GM21529 (cell line): Measurements from ENCODE around the gene REEP1.

Experiments used
- ATAC-seq: cut with Tn5 transposase; IDR thresholded peaks from one replicate; pipeline ENCODE4 v1.9.1; 2021; ENCODE audit not compliant: unreplicated experiment

REEP1 gene, protein sequence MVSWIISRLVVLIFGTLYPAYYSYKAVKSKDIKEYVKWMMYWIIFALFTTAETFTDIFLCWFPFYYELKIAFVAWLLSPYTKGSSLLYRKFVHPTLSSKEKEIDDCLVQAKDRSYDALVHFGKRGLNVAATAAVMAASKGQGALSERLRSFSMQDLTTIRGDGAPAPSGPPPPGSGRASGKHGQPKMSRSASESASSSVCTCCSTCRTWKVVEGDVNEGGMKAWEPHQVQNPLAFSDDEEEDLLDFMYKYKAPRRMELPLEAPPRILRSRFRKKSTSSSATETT

DNA sequence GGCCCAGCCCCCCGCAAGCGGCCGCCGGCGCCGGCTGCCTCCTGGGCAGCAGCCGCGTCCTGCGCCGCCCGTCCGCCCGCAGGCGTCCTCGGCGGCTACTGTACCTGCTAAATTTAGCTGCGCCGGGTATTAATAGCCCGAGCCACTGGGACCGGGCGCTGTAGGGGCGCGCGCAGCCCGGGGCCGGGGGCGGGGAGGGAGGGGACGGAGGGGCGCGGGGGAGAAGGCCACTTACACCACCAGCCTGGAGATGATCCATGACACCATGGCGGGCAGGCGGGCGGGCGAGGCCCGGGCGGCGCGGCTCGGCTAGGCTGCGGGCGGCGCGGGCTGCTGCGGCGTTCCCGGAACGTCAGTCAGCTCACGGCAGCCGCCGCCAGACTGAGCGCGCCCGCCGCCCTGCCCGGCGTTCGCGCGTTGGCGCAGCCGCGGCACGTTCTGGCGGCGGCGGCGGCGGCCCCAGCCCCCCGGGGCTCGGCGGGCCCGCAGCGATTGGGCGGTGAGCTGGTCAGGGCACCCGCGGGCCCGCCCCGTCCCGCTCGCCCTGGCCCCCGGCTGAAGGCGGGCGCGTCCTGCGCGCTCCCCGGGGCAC, at the start of gene REEP1:
TSS of gene REEP1 (minus strand) at position 383 of the 592 bp plus-strand sequence. CDS start at position 267, 116 bp downstream.
- ATAC-seq = no peak

DNA sequence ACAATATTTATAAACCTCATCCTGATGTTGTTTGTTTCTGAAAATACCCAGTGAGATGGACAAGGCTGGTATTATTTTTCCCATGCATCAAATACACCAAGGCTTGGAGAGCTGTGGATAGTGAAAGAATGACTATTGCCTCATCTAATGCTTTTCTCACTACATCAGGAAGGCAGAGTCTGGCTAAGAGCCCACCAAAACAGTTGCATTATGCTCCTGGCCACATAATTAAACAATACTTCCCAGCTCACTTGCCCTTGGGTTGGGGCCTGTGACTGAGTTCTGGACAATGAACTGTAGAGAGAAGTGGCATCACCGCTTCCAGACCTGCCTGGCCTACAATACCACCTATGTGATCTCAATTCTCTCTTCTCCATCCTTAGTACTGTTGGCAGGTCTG, 46.4 kb upstream of the REEP1 start:
- no peak for ATAC-seq

- no peak for ATAC-seq
These were observed 45.3 kb upstream of the REEP1 start for GRCh38 chr2:86382698-86383097.

DNA sequence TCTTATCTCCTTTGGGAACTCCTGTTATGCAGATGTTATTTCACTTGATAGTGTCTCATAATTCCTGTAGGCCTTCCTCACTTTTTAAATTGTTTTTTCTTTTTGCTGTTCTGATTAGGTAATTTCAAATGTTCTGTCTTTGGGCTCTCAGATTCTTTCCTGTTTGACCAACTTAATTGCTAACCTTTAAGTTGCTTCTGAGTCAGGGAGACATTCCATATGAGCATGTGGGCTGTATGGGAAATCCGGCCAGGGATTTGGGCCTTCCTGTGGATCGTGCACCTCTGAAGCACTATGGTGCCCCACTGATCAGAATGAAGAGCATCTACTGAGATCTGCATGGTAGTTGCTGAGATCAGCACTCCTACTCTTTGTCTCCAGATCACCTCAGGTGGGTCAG, 44.7 kb upstream of the REEP1 start:
- no peak for ATAC-seq

DNA sequence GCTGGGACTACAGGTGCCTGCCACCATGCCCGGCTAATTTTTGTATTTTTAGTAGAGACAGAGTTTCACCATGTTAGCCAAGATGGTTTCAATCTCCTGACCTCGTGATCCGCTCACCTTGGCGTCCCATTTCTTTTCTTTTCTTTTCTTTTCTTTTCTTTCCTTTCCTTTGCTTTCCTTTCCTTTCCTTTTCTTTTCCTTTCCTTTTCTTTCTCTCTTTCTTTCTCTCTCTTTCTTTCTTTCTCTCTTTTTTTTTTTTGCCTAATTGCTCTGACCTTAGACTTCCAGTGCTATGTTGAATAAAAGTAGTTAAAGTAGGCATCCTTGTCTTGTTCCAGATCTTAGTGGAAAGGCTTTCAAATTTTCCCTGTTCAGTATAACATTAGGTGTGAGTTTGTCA, 41.0 kb upstream of the REEP1 start:
- no peak for ATAC-seq

GRCh38 chr2:86375623-86376022, 38.2 kb upstream of the REEP1 start:
- ATAC-seq = no peak

DNA sequence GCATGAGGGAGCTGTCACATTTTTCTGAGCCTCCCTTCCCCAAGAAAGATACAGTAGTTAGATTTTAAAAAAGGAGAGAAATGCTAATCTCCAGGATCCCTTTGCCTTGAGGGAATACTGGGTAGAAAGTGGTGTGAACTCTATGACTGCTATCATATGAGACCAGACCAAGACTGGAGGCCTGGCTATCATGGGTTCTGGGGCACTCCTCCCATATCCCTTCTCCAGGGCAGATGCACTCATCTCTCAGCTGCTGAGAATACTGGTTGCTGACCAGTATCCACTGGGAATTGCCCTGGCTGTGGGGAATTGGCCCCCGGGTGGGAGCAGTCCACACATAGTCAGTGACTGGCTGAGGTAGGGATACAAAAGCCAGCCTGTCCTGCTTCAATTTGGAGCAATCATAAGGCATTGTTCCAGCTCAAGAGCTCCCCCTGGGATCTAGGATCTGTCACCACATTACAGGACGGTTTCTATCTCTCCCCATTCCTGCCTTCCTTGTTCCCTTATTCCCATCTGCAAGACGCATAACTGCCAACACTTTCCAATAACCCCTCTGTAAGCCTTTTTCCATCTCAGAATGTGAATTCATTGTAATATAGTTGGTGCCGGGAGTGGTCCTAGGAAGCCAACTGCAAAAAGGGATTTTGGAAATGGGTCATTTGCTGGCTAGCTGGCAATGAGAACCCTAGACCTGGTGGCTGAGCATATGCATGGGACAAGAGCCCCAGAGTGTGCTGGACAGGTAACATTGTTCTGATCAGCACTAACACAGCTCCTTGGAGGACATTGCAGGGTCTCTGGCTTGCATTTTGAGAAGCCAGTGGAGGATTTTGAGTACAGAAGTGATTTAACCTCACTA, 35.4 kb upstream of the REEP1 start:
- ATAC-seq = no peak

DNA sequence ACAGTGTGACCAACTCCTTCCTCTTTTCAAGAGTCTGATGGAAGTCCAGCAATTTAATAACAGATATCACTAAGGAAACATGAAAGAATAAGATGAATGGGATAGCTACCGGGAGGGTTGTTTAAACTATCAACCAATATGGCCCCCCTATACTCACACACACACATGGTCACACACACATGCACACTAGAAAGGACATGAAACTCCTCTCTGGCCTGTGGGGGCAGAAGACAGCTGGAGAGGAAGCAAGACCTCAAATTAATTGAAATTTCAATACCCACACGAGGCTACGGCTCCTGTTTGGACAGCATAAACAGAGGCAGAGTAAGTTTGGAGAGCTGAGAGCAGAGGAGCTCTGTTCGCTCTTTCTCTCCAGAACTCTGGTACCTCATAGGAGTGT, 34.7 kb upstream of the REEP1 start:
- no peak for ATAC-seq

GRCh38 chr2:86371527-86371926, 34.1 kb upstream of the REEP1 start:
- no peak for ATAC-seq

GRCh38 chr2:86370579-86370978, 33.2 kb upstream of the REEP1 start:
- ATAC-seq = no peak

GRCh38 chr2:86368161-86368824, 30.9 kb upstream of the REEP1 start:
- ATAC-seq = no peak

- no peak for ATAC-seq
These were observed 30.0 kb upstream of the REEP1 start for GRCh38 chr2:86367499-86367777.

GRCh38 chr2:86366651-86367498, 29.4 kb upstream of the REEP1 start:
- no peak for ATAC-seq

DNA sequence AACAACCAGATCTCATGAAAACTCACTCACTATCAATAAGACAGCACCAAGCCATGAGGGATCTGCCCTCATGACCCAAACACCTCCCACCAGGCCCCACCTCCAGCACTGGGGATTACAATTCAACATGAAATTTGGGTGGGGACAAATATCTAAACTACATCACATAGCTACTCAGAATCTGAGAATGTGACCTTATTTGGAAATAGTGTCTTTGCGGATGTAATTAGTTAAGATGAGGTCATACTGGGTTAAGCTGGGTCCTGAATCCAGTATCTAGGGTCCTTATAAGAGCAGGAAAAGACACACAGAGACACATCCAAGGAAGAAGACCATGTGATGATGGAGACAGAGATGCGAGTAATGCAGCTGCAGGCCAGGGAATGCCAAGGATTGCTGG, 27.5 kb upstream of the REEP1 start:
- ATAC-seq = no peak

DNA sequence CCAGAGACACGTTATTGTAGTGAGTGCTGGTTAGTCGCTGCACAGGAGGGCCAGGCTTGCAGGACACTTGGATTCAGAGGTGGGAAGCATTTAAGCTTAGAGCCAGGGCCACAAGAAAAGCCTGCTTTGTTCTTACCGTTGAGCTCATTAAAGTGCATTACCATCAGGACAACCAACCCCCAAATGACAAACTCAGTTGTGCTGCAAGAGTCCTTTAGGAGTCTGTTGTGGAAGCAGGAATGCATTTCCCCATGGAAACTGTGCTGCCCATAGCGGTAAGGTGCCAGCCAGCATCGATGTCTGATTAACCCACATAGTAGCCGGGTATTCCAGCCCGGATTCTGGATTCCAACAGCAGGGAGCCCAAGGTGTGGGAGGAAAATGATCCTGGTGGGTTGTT, 23.4 kb upstream of the REEP1 start:
- no peak for ATAC-seq

- ATAC-seq = peak; percentile 94
These were observed 21.5 kb upstream of the REEP1 start for GRCh38 chr2:86358957-86359356.

DNA sequence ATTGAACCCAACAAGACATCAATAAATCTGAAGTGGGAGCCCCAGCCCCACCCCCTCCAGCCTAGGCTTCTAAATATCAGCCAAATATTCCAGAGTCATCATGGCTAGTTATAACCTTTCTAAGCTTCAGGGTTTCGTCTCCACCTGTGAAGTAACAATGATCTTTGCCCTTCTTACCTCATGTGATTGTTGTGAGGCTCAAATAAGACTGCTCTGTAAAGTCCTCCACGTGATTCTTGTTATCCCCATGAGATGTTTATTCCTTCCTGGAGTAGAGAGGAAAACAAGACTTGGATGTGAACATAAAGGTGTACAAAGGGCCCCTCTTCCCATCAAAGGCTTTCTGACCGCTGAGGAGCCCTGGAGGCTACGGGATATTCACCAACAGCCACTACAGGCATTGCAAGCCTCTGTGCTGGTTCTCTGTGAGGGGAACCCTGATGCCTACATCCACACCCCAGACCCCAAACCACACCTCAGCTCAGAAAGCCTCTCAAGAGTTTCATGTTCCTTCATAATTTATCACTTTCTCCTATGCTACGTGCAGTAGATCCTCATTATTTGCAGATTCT, 20.1 kb upstream of the REEP1 start:
- ATAC-seq = no peak

DNA sequence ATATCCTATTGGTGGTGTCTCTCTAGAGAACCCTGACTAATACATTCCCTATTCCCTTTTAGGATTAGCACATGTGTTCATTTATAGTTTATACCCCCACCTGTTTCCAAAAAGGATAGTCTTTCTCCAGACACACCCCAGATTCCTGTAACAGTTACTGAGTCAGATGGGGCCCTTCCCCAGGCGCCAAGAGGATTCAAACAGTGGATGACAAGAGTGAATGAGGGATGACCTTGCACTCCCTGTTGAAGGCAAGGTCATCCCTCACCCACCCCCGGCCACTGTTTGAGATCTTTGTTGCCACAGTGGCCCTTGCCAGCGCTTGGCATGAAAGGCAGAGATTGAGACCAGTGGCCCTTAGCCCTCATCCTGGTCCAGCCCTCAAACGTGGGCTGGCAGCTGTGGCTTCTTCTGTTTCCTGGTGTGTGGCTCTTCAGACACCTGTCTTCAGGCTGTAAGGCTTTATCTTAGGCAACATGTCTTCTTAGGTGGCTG, 15.3 kb upstream of the REEP1 start:
- ATAC-seq = no peak

- no peak for ATAC-seq
These were observed 14.8 kb upstream of the REEP1 start for GRCh38 chr2:86352137-86352726.

- no peak for ATAC-seq
These were observed 13.3 kb upstream of the REEP1 start for GRCh38 chr2:86350751-86351150.
